Measurements from ENCODE around the gene JAK1.

The JAK1 gene

DNA sequence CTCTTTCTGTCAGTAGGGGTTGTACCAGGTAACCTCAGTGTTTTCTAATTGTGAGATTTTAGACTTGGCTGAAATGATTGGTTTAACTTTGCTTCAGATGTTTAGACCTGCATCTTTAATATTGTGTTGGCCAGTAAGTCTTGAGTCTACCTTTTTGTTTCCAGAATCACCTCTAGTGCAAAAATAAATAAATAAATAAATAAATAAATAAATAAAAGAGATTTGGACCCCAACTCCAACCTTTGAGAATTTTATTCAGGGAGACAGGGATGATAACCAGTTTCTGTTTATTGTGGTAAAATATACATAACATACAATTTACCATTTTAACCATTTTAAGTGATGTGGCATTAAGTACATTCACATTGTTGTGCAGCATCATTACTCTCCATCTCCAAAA lies 157.0 kb downstream of the JAK1 start:
- TF ChIP-seq, protein P1, sequence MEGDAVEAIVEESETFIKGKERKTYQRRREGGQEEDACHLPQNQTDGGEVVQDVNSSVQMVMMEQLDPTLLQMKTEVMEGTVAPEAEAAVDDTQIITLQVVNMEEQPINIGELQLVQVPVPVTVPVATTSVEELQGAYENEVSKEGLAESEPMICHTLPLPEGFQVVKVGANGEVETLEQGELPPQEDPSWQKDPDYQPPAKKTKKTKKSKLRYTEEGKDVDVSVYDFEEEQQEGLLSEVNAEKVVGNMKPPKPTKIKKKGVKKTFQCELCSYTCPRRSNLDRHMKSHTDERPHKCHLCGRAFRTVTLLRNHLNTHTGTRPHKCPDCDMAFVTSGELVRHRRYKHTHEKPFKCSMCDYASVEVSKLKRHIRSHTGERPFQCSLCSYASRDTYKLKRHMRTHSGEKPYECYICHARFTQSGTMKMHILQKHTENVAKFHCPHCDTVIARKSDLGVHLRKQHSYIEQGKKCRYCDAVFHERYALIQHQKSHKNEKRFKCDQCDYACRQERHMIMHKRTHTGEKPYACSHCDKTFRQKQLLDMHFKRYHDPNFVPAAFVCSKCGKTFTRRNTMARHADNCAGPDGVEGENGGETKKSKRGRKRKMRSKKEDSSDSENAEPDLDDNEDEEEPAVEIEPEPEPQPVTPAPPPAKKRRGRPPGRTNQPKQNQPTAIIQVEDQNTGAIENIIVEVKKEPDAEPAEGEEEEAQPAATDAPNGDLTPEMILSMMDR (IDR thresholded peaks at IDR 0.05; ENCODE audit: low read depth, low read length), result no peak
- no peak for DNase-seq (ENCODE audit: low read depth, low spot score)
- H3K4me3 ChIP-seq (ENCODE audit: low read depth, low read length), result no peak overlapping the region
- in situ Hi-C loops (cut with HindIII; ENCODE audit: low sequenced_read_pairs), result no loop called here

DNA sequence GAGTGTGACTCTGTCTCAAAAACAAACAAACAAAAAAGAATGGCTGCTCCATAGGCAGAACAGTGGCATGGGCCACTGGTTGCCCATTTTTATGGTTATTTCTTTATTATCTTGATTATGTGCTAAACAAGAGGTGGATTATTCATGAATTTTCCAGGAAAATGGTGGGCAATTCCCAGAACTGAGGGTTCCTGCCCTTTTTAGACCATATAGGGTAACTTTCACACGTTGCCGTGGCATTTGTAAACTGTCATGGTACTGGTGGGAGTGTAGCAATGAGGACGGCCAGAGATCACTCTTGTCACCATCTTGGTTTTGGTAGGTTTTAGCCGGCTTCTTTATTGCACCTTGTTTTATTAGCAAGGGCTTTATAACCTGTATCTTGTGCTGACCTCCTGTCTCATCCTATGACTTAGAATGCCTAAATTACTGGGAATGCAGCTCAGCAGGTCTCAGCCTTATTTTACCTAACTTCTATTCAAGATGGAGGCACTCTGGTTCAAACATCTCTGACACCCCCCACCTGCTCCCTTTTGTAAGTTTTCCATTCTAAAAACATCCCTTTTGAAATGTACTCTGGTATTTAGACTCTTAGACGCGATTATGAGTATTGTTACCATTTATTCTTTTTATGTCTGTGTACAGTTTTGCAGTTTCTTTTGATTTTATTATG lies 164.4 kb downstream of the JAK1 start:
- TF ChIP-seq, protein P1 (IDR thresholded peaks at IDR 0.05; ENCODE audit: low read depth, low read length), result no peak
- in situ Hi-C loops (cut with HindIII; ENCODE audit: low sequenced_read_pairs), result no loop called here
- no peak for DNase-seq (ENCODE audit: low read depth, low spot score)
- H3K4me3 ChIP-seq (ENCODE audit: low read depth, low read length), result no peak overlapping the region

DNA sequence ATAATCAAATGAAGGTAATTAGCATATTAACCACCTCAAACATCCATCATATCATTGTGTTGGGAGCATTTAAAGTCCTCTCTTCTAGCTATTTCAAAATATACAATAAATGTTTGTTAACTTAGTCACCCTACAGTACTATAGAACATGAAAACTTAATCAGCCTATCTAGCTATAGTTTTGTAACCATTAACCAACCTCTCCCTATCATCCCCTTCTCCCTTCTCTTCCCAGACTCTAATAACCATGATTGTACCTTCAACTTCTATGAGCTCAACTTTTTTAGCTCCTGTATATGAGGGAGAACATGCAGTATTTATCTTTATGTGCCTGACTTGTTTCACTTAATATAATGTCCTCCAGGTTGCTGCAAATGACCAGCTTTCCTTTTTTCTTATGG lies 167.5 kb downstream of the JAK1 start:
- in situ Hi-C loops (cut with HindIII; ENCODE audit: low sequenced_read_pairs), result no loop called here
- TF ChIP-seq, protein P1 (IDR thresholded peaks at IDR 0.05; ENCODE audit: low read depth, low read length), result no peak
- H3K4me3 ChIP-seq (ENCODE audit: low read depth, low read length), result no peak overlapping the region
- DNase-seq (ENCODE audit: low read depth, low spot score), result no peak

DNA sequence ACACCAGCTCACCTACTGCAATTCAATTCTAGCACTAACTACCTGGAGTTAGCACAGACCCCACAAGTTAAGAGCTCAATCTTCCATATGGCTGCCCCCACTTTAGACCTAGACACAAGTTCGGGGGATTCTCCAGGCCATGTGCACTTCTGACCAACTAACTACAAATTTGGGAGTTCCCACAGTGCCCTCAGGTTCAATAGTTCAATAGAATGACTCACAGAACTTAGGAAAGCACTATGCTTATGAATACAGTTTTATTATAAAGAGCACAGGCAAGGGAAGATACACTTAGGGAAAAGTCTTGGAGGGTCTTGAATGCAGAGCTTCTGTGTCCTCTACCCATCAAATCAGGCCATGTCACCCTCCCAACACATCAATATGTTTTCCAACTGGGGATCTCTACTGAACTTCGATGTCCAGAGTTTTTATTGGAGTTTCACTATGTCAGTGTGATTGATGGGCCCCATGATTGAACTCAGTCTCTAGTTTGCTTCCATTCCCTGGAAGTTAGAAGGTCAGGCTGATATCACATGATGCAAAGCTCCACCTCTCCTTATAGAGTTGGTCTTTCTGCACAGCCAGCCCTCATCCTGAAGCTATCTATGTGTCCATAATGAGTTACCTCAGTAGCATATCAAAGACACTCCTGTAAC lies 175.4 kb downstream of the JAK1 start:
- TF ChIP-seq, protein P1 (IDR thresholded peaks at IDR 0.05; ENCODE audit: low read depth, low read length), result no peak
- H3K4me3 ChIP-seq (ENCODE audit: low read depth, low read length), result no peak overlapping the region
- in situ Hi-C loops (cut with HindIII; ENCODE audit: low sequenced_read_pairs), result no loop called here
- DNase-seq (ENCODE audit: low read depth, low spot score), result no peak
